GM19025 (cell line): ENCODE results near the gene TRIM72.
"Not testable (repeated sequence)": the region's sequence is repeated elsewhere in the genome, so short reads cannot be mapped to it uniquely, and the experiment has no call there.

Source experiments
- ATAC-seq: cut with Tn5 transposase; IDR thresholded peaks from one replicate; pipeline ENCODE4 v1.9.1; 2021; ENCODE audit warnings: mild to moderate bottlenecking, low read depth, moderate library complexity; ENCODE audit not compliant: unreplicated experiment

TRIM72 gene

DNA sequence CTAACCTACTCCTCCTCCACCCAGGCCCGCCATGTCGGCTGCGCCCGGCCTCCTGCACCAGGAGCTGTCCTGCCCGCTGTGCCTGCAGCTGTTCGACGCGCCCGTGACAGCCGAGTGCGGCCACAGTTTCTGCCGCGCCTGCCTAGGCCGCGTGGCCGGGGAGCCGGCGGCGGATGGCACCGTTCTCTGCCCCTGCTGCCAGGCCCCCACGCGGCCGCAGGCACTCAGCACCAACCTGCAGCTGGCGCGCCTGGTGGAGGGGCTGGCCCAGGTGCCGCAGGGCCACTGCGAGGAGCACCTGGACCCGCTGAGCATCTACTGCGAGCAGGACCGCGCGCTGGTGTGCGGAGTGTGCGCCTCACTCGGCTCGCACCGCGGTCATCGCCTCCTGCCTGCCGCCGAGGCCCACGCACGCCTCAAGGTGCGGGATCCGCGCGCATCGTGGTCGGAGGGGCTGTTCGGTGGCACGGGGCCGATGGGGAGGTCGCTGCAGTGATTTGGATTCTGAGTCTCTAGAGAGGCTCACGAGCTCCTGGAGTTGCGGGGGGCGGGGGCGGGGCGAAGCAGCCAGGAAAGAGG, 878 bp downstream of the TRIM72 start:
- no peak for ATAC-seq

DNA sequence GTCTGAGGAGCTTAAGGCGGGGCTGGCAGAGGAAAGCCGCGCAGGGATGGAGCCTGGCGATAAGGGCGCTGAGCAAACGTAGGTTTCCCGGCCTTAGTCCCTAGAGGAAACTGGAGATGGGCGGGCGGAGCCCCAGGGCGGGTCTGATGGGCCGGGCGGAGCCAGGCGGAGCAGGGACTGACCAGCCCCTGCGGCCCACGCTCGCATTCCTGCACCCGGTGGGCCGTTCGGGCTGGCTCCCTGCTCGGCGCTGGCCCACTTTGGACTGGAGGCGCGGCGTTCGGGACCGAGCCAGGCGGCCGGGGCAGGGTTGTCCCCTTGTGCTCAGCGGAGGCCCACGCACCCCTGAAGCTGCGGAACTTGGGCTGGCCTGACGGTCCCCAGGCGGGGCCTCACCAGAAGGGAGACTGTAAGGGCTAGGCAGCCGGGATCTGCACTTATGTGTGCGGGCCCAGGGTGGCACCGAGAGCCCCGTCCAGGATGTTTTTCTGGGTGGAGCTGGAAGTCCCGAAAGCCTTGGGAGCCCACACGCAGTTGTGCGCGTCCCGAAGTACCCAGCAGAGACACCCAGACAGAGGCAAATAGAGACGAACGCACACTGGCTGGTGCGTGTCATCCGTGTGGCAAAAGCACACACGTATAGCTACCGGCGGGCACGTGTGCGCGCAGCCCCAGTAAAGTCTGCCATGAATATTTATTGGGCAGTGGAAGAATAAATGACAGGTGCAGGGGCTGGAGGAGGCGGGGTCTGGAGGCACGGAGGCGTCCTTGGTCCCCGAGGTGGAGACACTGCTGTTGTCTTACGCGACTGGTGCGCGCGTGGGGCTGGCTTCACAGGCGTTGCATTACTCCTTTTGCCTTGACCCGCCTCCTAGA, 1.6 kb downstream of the TRIM72 start:
- no peak for ATAC-seq

DNA sequence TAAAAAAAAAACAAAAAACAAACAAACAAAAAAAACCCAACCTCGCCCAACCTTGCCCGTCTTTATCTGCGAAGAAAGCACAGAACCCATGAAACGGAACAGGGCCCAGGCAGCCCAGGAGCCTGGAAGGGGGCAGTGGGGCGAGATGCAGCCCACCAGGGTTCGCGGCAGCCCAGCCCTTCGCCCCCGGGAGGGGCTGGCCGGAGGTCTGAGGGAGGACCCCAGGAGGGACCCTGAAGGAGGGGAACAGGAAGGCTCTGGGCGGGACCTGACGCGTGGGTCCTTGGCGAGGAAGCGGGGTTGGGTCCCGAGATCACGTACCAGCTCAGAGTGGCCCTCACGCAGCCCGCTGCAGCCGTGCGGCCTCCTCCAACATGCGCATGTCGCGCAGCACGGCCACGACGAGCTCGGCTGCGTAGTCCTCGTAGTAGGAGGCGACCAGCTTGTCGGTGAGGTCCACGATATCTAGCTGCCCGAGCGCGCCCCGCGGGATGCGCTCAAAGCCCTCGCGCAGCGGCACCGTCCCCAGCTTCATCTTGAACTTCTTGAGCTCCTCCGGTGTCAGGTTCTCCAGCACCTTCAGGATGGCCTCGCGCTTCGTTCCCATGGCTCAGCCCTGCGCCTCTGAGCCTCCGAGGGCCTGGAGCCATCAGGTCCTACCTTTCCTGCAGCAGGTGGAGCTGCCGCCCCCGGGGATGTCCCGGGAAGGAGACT, 2.7 kb downstream of the TRIM72 start, which contains the start of gene PYDC1:
Gene PYDC1 (minus strand): TSS at position 714 of the 714 bp plus-strand sequence. CDS start 107 bp downstream, at position 607.
- no peak for ATAC-seq

DNA sequence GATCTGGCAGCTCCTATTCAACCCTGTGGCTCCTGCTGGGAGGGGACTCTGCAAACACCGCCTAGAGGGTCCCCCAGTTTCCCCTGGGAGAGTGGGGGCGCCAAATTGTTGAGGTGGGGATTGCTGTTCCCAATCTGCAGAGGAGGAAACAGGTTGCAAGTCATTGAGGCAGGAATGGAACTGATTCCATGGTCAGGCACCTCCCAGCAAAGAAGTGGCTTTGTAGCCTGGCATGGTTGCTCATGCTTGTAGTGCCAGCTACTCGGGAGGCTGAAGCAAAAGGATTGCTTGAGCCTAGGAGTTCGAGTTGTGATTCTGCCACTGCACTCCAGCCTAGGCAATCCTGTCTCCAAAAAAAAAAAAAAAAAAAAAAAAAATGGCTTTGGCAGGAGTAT, 3.2 kb downstream of the TRIM72 start:
- ATAC-seq, result no peak

DNA sequence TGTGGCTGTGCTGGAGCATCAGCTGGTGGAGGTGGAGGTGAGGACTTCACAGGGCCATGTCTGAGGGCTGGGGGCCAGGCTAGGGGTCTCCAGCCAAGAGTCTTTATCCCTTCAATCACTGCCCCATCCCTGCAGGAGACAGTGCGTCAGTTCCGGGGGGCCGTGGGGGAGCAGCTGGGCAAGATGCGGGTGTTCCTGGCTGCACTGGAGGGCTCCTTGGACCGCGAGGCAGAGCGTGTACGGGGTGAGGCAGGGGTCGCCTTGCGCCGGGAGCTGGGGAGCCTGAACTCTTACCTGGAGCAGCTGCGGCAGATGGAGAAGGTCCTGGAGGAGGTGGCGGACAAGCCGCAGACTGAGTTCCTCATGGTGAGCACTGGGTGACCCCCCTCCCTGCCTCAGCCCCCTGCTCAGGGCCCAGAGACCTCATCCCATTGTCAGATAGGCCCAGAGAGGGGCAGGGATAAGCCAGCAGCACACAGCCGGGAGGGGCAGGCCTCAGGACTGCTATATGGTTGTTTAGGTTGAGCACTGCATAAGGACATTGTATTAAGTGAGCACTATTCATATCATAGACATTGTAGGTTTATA, 5.3 kb downstream of the TRIM72 start:
- no peak for ATAC-seq

DNA sequence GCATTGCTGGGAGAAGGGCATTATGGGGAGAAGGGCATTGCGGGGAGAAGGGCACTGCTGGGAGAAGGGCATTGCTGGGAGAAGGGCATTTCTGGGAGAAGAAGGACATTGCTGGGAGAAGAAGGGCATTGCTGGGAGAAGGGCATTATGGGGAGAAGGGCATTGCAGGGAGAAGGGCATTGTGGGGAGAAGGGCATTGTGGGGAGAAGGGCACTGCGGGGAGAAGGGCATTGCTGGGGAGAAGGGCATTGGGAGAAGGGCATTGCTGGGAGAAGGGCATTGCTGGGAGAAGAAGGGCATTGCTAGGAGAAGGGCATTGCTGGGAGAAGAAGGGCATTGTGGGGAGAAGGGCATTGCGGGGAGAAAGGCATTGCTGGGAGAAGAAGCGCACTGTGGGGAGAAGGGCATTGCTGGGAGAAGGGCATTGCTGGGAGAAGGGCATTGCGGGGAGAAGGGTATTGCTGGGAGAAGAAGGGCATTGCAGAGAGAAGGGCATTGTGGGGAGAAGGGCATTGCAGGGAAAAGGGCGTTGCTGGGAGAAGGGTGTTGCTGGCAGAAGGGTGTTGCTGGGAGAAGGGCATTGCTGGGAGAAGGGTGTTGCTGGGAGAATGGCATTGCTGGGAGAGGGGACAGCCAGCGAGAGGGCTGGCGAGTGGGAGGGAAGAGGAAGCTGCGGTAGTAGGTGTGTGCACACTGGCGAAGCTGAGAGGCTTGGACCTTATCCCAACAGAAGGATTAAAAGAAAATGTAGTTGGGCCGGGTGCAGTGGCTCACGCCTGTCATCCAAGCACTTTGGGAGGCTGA, 7.6 kb downstream of the TRIM72 start:
- ATAC-seq, result no peak

DNA sequence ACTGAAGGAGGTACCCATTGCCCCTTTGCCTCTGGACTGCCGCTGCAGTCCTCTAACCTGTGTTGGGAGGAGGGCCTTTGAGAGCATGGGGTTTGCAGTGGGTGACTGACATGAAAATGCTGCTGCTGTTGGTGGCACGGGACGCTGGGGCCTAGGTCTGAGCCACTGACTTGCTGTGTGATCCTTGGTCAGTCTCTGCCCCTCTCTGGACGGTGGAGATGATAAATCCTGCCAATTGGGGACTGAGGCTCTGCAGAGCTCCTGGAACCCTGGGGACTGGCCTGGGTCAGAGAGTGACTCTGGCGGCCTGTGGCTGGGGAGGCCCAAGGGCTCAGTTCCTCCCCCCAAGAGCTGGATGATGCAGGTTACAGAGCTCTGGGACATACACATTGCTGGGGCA, 9.1 kb downstream of the TRIM72 start:
- ATAC-seq, result no peak

DNA sequence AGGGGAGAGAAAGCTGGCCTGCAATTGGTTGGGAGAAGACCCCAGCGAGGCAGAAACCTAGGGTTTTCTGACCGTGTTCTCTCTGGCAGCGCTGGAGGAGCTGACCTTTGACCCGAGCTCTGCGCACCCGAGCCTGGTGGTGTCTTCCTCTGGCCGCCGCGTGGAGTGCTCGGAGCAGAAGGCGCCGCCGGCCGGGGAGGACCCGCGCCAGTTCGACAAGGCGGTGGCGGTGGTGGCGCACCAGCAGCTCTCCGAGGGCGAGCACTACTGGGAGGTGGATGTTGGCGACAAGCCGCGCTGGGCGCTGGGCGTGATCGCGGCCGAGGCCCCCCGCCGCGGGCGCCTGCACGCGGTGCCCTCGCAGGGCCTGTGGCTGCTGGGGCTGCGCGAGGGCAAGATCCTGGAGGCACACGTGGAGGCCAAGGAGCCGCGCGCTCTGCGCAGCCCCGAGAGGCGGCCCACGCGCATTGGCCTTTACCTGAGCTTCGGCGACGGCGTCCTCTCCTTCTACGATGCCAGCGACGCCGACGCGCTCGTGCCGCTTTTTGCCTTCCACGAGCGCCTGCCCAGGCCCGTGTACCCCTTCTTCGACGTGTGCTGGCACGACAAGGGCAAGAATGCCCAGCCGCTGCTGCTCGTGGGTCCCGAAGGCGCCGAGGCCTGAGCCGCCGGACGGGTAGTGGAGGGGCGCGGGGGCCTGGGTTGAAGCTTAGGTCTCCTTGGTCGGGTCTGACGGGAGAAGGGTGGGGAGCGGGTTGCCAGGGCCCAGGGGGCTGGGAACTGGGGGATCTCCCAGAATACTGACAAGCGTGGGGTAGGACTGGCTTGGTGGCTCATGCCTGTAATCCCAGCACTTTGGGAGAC, 10.4 kb downstream of the TRIM72 start:
- ATAC-seq, result no peak

DNA sequence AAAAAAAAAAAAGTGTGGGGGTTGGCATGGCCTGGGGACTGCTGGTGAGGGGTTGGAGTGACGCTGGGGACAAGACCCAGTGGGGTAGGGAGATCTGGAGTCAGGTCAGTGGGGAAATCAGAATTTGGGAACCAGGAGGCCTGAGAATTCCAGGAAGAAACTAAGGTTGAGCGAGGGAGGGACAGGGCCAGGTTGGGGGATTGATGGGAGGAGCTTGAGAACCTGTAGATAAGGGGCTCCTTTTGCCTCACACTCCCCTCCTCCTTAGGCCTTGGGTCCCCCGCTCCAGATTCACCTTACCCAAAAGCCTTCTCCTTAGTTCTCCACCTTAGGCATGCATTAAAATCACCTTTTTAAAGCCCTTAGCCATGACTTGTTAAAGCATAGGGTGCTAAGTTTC, 11.3 kb downstream of the TRIM72 start:
- ATAC-seq, result no peak

DNA sequence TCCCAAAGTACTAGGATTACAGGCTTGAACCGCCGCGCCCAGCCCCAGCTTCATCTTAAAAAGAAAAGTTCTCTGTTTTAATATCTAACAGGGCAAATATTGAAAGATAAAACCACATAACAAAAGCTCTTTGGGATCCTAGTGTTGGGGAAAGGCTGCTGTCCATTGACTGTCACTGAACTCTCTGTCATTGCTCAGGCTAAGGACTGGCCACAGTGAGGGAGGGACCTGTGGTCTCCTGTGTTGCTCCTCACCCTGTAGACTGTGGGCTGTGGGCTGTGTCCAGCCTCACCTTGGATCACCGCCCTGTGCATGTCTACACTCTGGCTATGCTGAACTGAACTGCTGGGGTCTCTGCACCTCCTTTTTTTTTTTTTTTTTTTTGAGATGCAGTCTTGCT, 14.3 kb downstream of the TRIM72 start:
- ATAC-seq, result no peak

DNA sequence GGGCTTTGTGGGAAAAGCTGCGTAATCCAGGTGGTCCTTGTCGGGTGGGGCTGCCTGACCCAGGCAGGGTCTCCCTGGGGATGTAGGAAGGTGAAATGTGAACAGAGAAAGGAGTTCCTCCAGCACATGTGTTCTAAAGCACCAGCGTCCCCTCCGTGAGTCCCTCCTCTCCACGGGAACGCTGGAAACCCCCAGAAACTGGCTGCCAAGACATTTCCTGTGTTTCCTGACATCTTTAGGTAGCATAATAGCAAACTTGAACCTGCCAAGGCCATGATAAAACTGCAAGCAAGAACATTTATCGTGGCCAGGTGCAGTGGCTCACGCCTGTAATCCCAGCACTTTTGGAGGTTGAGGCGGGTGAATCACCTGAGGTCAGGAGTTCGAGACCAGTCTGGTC, 15.6 kb downstream of the TRIM72 start:
- no peak for ATAC-seq

DNA sequence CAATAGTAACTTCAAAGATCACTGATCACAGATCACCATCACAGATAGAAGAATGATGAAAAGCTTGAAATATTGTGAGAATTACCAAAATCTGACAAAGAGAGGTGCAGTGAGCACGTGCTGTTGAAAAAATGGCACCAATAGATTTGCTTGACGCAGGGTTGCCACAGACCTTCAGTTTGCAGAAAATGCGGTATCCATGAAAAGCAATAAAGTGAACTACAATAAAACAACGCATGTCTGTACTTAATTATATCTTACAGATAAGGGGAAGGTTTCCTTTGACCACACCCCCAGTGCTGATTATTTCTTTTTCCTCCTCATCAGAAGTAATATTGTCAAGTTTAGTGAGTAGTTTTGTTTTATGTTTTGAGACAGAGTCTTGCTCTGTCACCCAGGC, 24.1 kb downstream of the TRIM72 start:
- ATAC-seq, result no peak

DNA sequence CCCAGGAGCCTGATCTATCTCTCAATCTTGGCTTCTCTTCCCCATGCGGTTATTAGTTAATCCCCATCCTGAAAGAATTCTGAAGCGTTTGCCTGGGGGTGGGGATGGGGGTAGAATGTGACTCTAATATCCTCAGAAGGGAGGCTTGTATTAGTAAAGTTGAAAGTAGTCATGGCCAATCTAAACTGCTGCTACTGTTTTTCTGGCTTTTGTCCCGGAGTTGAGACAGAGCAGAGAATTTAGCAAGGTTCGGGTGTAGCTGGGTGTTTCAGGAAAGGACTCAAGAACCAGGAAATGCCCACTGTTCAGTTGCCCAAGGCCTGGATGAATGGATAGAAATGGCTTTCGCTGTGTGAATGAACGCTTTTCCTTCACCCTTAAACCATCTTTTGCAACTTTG, 28.3 kb downstream of the TRIM72 start:
- no peak for ATAC-seq

DNA sequence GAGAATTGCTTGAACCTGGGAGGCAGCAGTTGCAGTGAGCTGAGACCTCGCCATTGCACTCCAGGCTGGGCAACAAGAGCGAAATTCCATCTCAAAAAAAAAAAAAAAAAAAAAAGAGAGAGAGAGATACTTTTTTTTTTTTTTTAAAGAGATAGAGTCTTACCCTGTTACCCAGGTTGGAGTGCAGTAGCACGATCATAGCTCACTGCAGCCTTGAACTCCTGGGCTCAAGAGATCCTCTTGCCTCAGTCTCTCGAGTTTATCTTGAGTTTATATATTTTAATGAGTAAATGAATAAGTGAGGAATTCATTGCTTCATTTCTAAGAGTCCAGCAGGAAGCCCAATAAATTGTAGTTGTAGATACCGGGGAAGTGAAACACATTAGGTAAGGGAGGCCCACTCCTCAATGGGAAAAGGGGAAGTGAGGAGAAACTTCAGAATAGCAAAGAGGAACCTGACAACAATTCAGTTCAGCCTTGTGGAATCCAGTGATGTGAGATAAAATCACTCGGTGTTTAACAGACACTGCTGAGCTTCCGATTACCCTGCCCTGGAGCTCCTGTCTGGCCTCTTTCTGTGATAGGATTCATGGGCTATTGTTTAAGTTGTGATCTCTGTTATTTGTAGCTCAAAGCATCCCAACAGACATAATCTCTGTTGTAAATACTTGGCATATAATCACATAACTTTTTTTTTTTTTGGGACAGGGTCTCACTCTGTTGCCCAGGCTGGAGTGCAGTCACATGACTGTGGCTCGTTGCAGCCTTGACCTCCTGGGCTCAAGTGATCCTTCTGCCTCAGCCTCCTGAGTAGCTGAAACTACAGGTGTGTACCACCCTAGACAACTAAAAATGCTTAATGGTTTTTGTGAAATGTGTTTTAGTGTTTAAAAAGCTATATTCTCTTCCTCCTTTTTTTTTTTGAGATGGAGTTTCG, 30.1 kb downstream of the TRIM72 start:
- ATAC-seq, result no peak

DNA sequence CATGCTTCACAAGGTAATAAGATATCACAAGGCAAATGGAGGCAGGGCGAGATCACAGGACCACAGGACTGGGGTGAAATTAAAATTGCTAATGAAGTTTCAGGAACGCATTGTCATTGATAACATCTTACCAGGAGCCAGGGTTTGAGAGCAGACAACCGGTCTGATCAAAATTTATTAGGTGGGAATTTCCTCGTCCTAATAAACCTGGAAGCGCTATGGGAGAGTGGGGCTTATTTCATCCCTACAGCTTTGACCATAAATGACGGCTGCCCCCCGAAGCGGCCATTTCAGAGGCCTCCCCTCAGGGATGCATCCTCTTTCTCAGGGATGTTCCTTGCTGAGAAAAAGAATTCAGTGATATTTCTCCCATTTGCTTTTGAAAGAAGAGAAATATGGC, 31.7 kb downstream of the TRIM72 start:
- ATAC-seq, result not testable (repeated sequence)

DNA sequence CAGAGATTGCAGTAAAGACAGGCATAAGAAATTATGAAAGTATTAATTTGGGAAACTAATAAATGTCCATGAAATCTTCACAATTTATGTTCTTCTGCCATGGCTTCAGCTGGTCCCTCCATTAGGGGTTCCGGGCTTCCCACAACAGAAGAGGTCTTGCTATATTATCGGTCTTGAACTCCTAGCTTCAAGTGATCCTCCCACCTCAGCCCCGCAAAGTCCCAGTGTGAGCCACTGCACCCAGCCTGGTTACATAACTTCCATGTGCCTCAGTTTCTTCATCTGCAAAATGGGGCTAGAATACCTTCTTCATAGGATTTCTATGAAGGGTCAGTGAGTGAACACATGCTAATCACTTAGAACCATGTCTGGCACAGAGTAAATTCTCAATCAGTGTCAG, 32.4 kb downstream of the TRIM72 start:
- ATAC-seq, result no peak

DNA sequence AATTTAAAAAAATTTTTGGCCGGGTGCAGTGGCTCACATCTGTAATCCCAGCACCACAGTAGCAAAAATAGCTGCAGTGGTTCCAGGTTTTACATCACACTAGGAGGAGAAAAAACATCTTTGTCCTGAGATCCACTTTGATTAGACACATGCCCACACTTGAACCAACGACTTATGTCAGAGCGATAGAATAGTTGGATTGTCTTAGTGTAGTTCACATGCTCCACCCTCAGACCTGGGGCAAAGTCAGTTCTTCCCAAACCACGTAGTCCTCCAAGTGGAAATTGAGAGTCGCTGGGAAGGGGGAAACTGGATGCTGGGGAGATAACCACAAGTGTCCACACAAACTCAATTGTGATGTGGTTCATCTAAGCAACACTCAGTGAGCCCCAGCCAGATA, 34.4 kb downstream of the TRIM72 start:
- ATAC-seq, result no peak

DNA sequence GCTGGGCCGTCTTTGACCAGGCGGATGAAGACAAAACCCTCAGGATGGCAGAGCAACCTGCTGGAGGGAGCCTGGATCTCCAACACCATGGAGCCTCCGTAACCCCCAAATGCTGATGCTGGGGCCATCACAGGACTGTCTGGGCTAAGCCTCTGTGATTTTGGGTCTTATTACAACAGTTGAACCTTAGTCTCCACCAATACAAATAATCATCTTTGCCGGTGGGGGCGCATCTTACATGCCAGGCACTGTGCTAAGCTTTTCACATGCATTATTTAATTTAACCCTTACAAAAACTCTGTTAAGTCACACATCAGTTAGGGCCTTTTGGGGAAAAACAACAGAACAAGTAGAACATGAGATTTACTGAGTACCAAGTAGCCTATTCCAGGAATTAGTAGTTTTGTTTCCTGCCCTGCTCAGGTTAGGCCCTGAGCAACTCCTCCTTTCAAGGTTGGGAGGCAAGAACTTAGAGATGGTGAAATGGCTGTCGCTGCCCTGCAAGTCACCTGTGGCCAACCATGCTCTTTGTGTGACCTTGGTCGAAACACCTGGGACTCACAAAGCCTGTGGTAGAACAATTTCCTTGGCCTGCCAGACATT, 37.0 kb downstream of the TRIM72 start:
- ATAC-seq, result no peak
